Mesenchymal stem cell (in vitro differentiated cells and primary cell): Measurements from ENCODE around the gene CBLB.

ENCODE experiments used
- DNase-seq: peaks from one replicate; pipeline ENCODE4 v3.0.0-alpha.2; 2013
- H2AFZ ChIP-seq: one replicate; pipeline ENCODE4 v1.6.1; 2013; ENCODE audit warnings: low read depth, mild to moderate bottlenecking, control low read depth, inconsistent platforms, low read length, moderate library complexity
- H2AK5ac ChIP-seq: 2 replicates; pipeline ENCODE4 v1.6.1; 2013; ENCODE audit warnings: low read length, moderate library complexity, mild to moderate bottlenecking, inconsistent platforms; ENCODE audit not compliant: severe bottlenecking
- H2BK120ac ChIP-seq: one replicate; pipeline ENCODE4 v1.6.1; 2013; ENCODE audit warnings: low read depth, mild to moderate bottlenecking, inconsistent platforms, low read length, moderate library complexity
- H2BK12ac ChIP-seq, 2 experiments: one replicate each; pipeline ENCODE4 v1.6.1; 2013; ENCODE audit warnings: inconsistent platforms in 2 of 2, low read length in 2 of 2, mild to moderate bottlenecking in 2 of 2, moderate library complexity in 2 of 2, control low read depth in 1 of 2
- H2BK15ac ChIP-seq: one replicate; pipeline ENCODE4 v1.6.1; 2013; ENCODE audit warnings: mild to moderate bottlenecking, low read depth, inconsistent platforms; ENCODE audit not compliant: poor library complexity, severe bottlenecking
- H2BK5ac ChIP-seq: 2 replicates; pipeline ENCODE4 v1.6.1; 2013; ENCODE audit warnings: low read depth, mild to moderate bottlenecking, low read length, control low read depth, inconsistent platforms; ENCODE audit not compliant: poor library complexity, severe bottlenecking
- H3K14ac ChIP-seq, 2 experiments: one replicate each; pipeline ENCODE4 v1.6.1; 2013; ENCODE audit warnings: inconsistent platforms in 2 of 2, low read length in 2 of 2, control low read depth in 1 of 2, mild to moderate bottlenecking in 1 of 2, moderate library complexity in 1 of 2
- H3K18ac ChIP-seq, 2 experiments: one replicate each; pipeline ENCODE4 v1.6.1; 2013; ENCODE audit warnings: inconsistent platforms in 2 of 2, low read length in 2 of 2, control low read depth in 1 of 2, low read depth in 1 of 2, mild to moderate bottlenecking in 1 of 2
- H3K23ac ChIP-seq, 2 experiments: one replicate each; pipeline ENCODE4 v1.6.1; 2013; ENCODE audit warnings: inconsistent platforms in 2 of 2, low read length in 2 of 2, mild to moderate bottlenecking in 2 of 2, moderate library complexity in 2 of 2, control low read depth in 1 of 2
- H3K27ac ChIP-seq: 2 replicates; pipeline ENCODE4 v1.5.1; 2013; ENCODE audit warnings: mild to moderate bottlenecking, moderate library complexity, low read length, control low read depth, inconsistent platforms; ENCODE audit not compliant: poor library complexity, severe bottlenecking
- H3K27me3 ChIP-seq, 2 experiments: 2 replicates each; pipeline versions ENCODE4 v1.6.1 to v1.7.0; 2013; ENCODE audit warnings: low read length in 2 of 2, mild to moderate bottlenecking in 2 of 2, moderate library complexity in 2 of 2, control low read depth in 1 of 2, inconsistent platforms in 1 of 2; ENCODE audit not compliant: control insufficient read depth in 1 of 2, insufficient read depth in 1 of 2
- H3K36me3 ChIP-seq, 2 experiments: 2 replicates each; pipeline versions ENCODE4 v1.6.1 to v1.7.0; 2013; ENCODE audit warnings: low read length in 2 of 2, control low read depth in 1 of 2, inconsistent platforms in 1 of 2, low read depth in 1 of 2, mild to moderate bottlenecking in 1 of 2; ENCODE audit not compliant: insufficient read depth in 2 of 2, control insufficient read depth in 1 of 2
- H3K4ac ChIP-seq, 2 experiments: one replicate each; pipeline ENCODE4 v1.6.1; 2013; ENCODE audit warnings: inconsistent platforms in 2 of 2, low read length in 2 of 2, mild to moderate bottlenecking in 2 of 2, moderate library complexity in 2 of 2, control low read depth in 1 of 2, low read depth in 1 of 2
- H3K4me1 ChIP-seq: 2 replicates; pipeline ENCODE4 v1.6.1; 2013; ENCODE audit warnings: low read depth, low read length, control low read depth; ENCODE audit not compliant: control insufficient read depth, insufficient read depth
- H3K4me2 ChIP-seq: 2 replicates; pipeline ENCODE4 v1.6.1; 2013; ENCODE audit warnings: low read length, mild to moderate bottlenecking, inconsistent platforms; ENCODE audit not compliant: poor library complexity, severe bottlenecking
- H3K4me3 ChIP-seq, 2 experiments: 2 replicates each; pipeline versions ENCODE4 v1.5.1 to v1.7.0; 2013; ENCODE audit warnings: low read length in 2 of 2, mild to moderate bottlenecking in 2 of 2, control low read depth in 1 of 2, low read depth in 1 of 2; ENCODE audit not compliant: insufficient read depth in 1 of 2
- H3K79me1 ChIP-seq: replicated peaks from 2 replicates; pipeline ENCODE4 v1.6.1; 2013; ENCODE audit warnings: mild to moderate bottlenecking, control low read depth, low read length, inconsistent platforms; ENCODE audit not compliant: poor library complexity, severe bottlenecking
- H3K9ac ChIP-seq: 2 replicates; pipeline ENCODE4 v1.7.0; 2013; ENCODE audit warnings: mild to moderate bottlenecking, low read length, moderate library complexity
- H3K9me3 ChIP-seq: 2 replicates; pipeline ENCODE4 v1.7.0; 2013; ENCODE audit warnings: mild to moderate bottlenecking, low read length; ENCODE audit not compliant: control insufficient read depth
- H4K8ac ChIP-seq: one replicate; pipeline ENCODE4 v1.6.1; 2013; ENCODE audit warnings: inconsistent platforms, mild to moderate bottlenecking, low read length, moderate library complexity
- H4K91ac ChIP-seq: one replicate; pipeline ENCODE4 v1.6.1; 2013; ENCODE audit warnings: mild to moderate bottlenecking, low read length, inconsistent platforms
- WGBS: methylation state at CpG from one replicate; pipeline ENCODE4 v1.1.7; 2013; ENCODE audit warnings: mixed read lengths; 5-methylcytosine and 5-hydroxymethylcytosine counted together

The CBLB gene

GRCh38 chr3:105714453-105714852 is 154.4 kb downstream of the CBLB start:
- Histone ChIP-seq H3K23ac (no peak overlapping the region), H2BK12ac (no peak overlapping the region), H2BK120ac (no peak overlapping the region), H3K4ac (no peak overlapping the region), H3K27me3 (no peaks in the 10 kb centered on the region), H3K9ac (no peak overlapping the region), H3K79me1 (peaks cover 1% of the 10 kb centered on the region), H2BK5ac (no peak overlapping the region), H3K9me3 (no peaks in the 10 kb centered on the region), H3K36me3 (peaks cover 6 to 98% of the 10 kb centered on the region in 2 experiments), H2AFZ (no peak overlapping the region), H2AK5ac (no peak overlapping the region), H3K18ac (no peak overlapping the region), H3K27ac (no peak overlapping the region), H3K4me1 (no peaks in the 10 kb centered on the region), H3K4me2 (no peak overlapping the region), H3K4me3 (no peak overlapping the region), H3K14ac (no peak overlapping the region), H4K8ac (no peak overlapping the region), H2BK15ac (no peak overlapping the region), H4K91ac (no peak overlapping the region)
- WGBS: over 99% methylated on average over 4 of the region's 6 CpGs
- DNase-seq: no peak

- H3K9ac ChIP-seq: no peak overlapping the region
- no peak overlapping the region for H3K4me3 ChIP-seq
- no peaks in the 10 kb centered on the region for H3K27me3 ChIP-seq
- no peak overlapping the region for H3K4me2 ChIP-seq
- no peak overlapping the region for H3K14ac ChIP-seq
- H3K4me1 ChIP-seq: no peaks in the 10 kb centered on the region
- no peak overlapping the region for H3K18ac ChIP-seq
- H2BK5ac ChIP-seq: no peak overlapping the region
- no peak overlapping the region for H3K23ac ChIP-seq
- no peaks in the 10 kb centered on the region for H3K9me3 ChIP-seq
- H2AFZ ChIP-seq: no peak overlapping the region
- no peak overlapping the region for H2AK5ac ChIP-seq
- no peak overlapping the region for H3K4ac ChIP-seq
- H4K8ac ChIP-seq: no peak overlapping the region
- H3K79me1 ChIP-seq: peaks cover 2% of the 10 kb centered on the region
- no peak overlapping the region for H4K91ac ChIP-seq
- no peak overlapping the region for H2BK120ac ChIP-seq
- DNase-seq: no peak
- no CpG with 5 or more reads among the region's 1 CpG for WGBS
- peaks cover 0 to 90% of the 10 kb centered on the region in 2 experiments for H3K36me3 ChIP-seq
- no peak overlapping the region for H3K27ac ChIP-seq
- no peak overlapping the region for H2BK12ac ChIP-seq
- no peak overlapping the region for H2BK15ac ChIP-seq
Observed at GRCh38 chr3:105708980-105709379, 159.8 kb downstream of the CBLB start.

DNA sequence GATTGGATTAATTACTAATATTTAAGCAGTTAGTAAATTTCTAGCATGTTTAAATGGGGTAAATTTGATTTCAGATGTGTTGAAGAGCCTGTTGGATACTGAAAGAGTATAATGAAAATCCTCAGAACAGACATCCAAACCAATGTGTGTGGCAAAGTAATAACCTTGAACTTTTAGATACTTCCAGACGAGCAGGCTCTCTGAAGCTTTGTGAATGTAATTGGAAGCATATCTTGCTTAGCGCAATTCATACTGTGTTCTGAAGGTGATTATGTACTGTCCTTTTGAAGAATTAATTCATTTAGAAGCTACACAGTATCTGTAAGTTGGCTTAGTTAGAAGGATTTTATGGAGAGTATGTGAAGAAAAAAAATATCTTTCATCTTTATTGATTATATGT is 161.8 kb downstream of the CBLB start:
- Histone ChIP-seq H3K27me3 (no peaks in the 10 kb centered on the region), H3K18ac (no peak overlapping the region), H3K4me1 (no peaks in the 10 kb centered on the region), H2AFZ (no peak overlapping the region), H4K8ac (no peak overlapping the region), H2BK15ac (no peak overlapping the region), H2AK5ac (no peak overlapping the region), H3K4me3 (no peak overlapping the region), H2BK120ac (no peak overlapping the region), H2BK5ac (no peak overlapping the region), H3K9ac (no peak overlapping the region), H3K14ac (no peak overlapping the region), H3K4me2 (no peak overlapping the region), H2BK12ac (no peak overlapping the region), H3K4ac (no peak overlapping the region), H3K36me3 (peaks cover 5 to 91% of the 10 kb centered on the region in 2 experiments), H3K27ac (no peak overlapping the region), H4K91ac (no peak overlapping the region), H3K9me3 (no peaks in the 10 kb centered on the region), H3K23ac (no peak overlapping the region), H3K79me1 (peaks cover 4% of the 10 kb centered on the region)
- DNase-seq: no peak
- 90% methylated on average over 2 of the region's 2 CpGs for WGBS

GRCh38 chr3:105704726-105705410 is 163.9 kb downstream of the CBLB start:
- 100% methylated on average over 1 of the region's 4 CpGs for WGBS

More at GRCh38 chr3:105704726-105705410, 163.9 kb downstream of the CBLB start:
- H2BK15ac ChIP-seq: no peak overlapping the region
- no peak overlapping the region for H2AFZ ChIP-seq
- H3K9ac ChIP-seq: no peak overlapping the region
- H3K79me1 ChIP-seq: peaks cover 4% of the 10 kb centered on the region
- H2BK12ac ChIP-seq: no peak overlapping the region
- no peak overlapping the region for H4K91ac ChIP-seq
- no peak overlapping the region for H3K23ac ChIP-seq
- no peak overlapping the region for H2BK5ac ChIP-seq
- H3K27me3 ChIP-seq: no peaks in the 10 kb centered on the region
- H3K36me3 ChIP-seq: peaks cover 11 to 89% of the 10 kb centered on the region in 2 experiments
- H3K4me3 ChIP-seq: no peak overlapping the region
- no peak overlapping the region for H2AK5ac ChIP-seq
- no peaks in the 10 kb centered on the region for H3K4me1 ChIP-seq
- H3K14ac ChIP-seq: no peak overlapping the region
- H3K4me2 ChIP-seq: no peak overlapping the region
- H4K8ac ChIP-seq: no peak overlapping the region
- no peaks in the 10 kb centered on the region for H3K9me3 ChIP-seq
- no peak overlapping the region for H3K4ac ChIP-seq
- no peak overlapping the region for H3K27ac ChIP-seq
- no peak overlapping the region for H3K18ac ChIP-seq
- no peak for DNase-seq
- no peak overlapping the region for H2BK120ac ChIP-seq
